Measurements from ENCODE around the gene LIMK2.

GRCh38 chr22:31193092-31193491 lies 19.0 kb upstream of the LIMK2 start:
- TF ChIP-seq CTCF (conservative IDR thresholded peaks at IDR 0.05; ENCODE audit: low read depth, low read length), result no peak
- no peak for TF ChIP-seq EZH2 (IDR thresholded peaks at IDR 0.05; ENCODE audit: low read length, unreplicated experiment)
- TF ChIP-seq EZH2phosphoT487 (IDR thresholded peaks at IDR 0.05; ENCODE audit: borderline replicate concordance, low read length), result no peak

All from PC-3 (cell line).